SK-N-MC (cell line): ENCODE measurements around the gene ZFP91.

Source experiments
- DNase-seq: peaks from one replicate; pipeline ENCODE4 v3.0.0-alpha.2; 2011; ENCODE audit warnings: low read depth, low spot score
- H3K27ac ChIP-seq: fragments of 200-600 bp; sonication (generic); 2 replicates; pipeline ENCODE4 v1.5.1; 2016; ENCODE audit warnings: mixed run types
- H3K36me3 ChIP-seq: fragments of 200-600 bp; sonication (generic); 2 replicates; pipeline ENCODE4 v1.6.1; 2017; ENCODE audit warnings: antibody characterized with exemption, low read length, mixed read lengths; ENCODE audit not compliant: insufficient read depth
- H3K4me3 ChIP-seq: fragments of 200-600 bp; sonication (generic); 2 replicates; pipeline ENCODE4 v1.5.1; 2016
- H3K9ac ChIP-seq: fragments of 200-600 bp; sonication (generic); 2 replicates; pipeline ENCODE4 v1.8.0; 2017; ENCODE audit warnings: mixed run types, mixed read lengths; ENCODE audit not compliant: insufficient read length
- H3K9me3 ChIP-seq: fragments of 200-600 bp; sonication (generic); 2 replicates; pipeline ENCODE4 v1.6.1; 2017; ENCODE audit warnings: low read depth, mild to moderate bottlenecking, antibody characterized with exemption, low read length, moderate library complexity, mixed read lengths
- EZH2 ChIP-seq: fragments of 200-600 bp; sonication (generic); IDR thresholded peaks from one replicate; pipeline ENCODE4 v1.6.1; 2017; ENCODE audit warnings: antibody characterized with exemption
- FOXP2 ChIP-seq: optimal IDR thresholded peaks from 2 replicates; pipeline ENCODE3; 2011; ENCODE audit warnings: mild to moderate bottlenecking, moderate library complexity; ENCODE audit not compliant: insufficient read depth; ENCODE audit errors: extremely low read length, control extremely low read depth
- POLR2AphosphoS5 ChIP-seq: IDR thresholded peaks from 2 replicates; pipeline ENCODE4 v1.6.1; 2012; ENCODE audit warnings: mild to moderate bottlenecking, low read depth, low read length, borderline replicate concordance

ZFP91 gene

DNA sequence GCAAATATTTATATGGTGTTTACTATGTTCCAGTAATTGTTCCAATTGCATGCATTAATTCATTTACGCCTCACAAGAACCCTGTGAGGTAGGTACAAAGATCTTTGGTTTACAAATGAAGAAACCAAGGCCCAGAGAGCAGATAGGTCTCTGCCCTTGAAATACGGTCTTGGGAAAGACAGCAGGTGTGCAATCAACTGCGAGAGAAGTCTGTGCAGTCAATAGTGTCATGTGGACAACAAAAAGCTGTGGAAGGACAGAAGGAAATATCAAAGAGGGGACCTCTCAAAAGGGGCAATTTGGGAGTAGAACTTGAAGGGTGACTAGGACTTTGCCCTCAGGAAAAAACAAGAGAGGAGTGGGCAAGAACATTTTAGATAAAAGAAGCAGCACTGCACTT lies 52.5 kb downstream of the ZFP91 start:
- no peak for DNase-seq
- no peak overlapping the region for H3K4me3 ChIP-seq
- H3K27ac ChIP-seq, result no peak overlapping the region
- TF ChIP-seq POLR2AphosphoS5 (no peak), EZH2 (no peak), FOXP2 (no peak)
- H3K36me3 ChIP-seq, result no peaks in the 10 kb centered on the region
- no peaks in the 10 kb centered on the region for H3K9me3 ChIP-seq
- no peak overlapping the region for H3K9ac ChIP-seq

DNA sequence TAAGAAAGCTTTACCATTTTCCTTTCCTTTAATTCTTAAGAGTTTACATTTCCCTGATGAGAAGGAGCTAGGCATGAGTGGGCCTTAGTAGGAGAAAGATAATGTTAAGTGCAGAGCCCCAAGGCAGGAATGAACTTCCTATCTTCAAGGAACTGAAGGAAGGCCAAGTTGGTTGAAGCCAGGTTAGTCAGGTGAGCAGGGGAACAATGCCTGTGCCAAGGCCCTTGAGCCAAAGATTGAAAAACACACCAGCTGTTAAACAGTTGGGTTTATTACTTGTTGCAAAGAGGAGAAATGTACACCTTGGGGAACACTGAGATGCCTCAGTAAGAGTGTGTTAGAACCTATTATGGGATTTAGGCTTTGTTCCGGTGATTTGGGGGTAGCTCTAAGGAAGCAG lies 53.6 kb downstream of the ZFP91 start:
- no peak for DNase-seq
- Histone ChIP-seq H3K4me3 (no peak overlapping the region), H3K9ac (no peak overlapping the region), H3K9me3 (no peaks in the 10 kb centered on the region), H3K36me3 (no peaks in the 10 kb centered on the region), H3K27ac (no peak overlapping the region)
- TF ChIP-seq FOXP2 (no peak), EZH2 (no peak), POLR2AphosphoS5 (no peak)

DNA sequence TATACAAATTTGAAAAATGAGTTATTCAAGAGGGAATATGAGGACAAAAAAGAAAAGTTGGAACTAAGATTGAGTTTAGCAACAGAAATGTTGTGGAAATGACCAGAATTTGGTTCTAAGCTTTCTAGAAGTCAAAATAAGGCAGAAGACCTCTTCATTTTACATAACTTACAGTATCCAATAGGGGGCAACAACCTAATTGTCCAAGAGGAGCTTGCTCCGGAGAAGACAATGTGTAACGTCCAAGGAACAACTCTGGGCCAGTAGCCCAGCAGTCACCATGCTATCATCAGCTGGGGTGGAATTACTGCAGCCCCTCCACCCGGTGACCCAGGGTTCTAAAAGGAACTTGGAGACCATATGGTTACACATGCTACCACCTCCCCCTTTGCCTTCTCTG lies 57.7 kb downstream of the ZFP91 start:
- TF ChIP-seq EZH2 (no peak), POLR2AphosphoS5 (no peak), FOXP2 (no peak)
- H3K36me3 ChIP-seq, result no peaks in the 10 kb centered on the region
- no peak for DNase-seq
- H3K9me3 ChIP-seq, result no peaks in the 10 kb centered on the region
- no peak overlapping the region for H3K9ac ChIP-seq
- no peak overlapping the region for H3K27ac ChIP-seq
- H3K4me3 ChIP-seq, result no peak overlapping the region

DNA sequence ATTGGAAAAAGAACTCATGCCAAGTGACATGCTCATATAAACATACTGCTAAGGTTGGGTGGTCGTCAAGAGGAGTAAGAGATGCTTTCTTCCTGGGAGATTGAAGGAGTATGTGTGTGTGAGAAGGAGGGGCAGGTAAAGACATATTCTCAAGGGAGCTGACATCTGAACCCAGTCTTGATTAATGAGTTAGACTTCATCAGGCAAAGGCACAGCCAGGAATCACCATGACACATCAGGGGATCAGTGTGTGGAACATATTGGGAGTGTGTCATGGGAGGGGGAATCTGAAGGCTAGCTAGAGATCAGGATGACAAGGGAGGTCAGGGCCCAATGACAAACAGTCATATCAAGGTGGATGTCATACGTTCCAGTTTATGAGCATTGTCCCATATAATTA lies 58.5 kb downstream of the ZFP91 start:
- Histone ChIP-seq H3K9me3 (no peaks in the 10 kb centered on the region), H3K36me3 (no peaks in the 10 kb centered on the region), H3K9ac (no peak overlapping the region), H3K27ac (no peak overlapping the region), H3K4me3 (no peak overlapping the region)
- TF ChIP-seq FOXP2 (no peak), EZH2 (no peak), POLR2AphosphoS5 (no peak)
- no peak for DNase-seq

DNA sequence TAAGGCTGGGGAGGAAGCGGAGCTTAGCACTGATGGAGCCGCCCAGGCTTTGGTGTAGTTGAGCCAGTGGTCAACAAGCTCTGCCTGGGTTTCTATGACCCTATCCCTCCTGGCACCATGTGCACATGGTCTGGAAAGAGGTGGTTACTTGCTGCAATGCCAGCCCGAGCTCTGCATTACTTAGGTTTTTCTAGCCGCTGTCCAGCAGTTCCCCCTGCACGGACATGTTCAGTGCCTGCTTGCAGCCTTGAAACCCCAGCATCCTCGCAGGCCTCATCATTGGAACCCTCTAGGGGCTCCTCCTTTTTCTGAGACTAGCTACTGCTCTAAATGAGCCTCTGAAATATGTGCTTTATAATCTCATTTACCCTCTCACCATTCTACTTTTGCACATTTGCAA lies 60.2 kb downstream of the ZFP91 start:
- TF ChIP-seq EZH2 (no peak), FOXP2 (no peak), POLR2AphosphoS5 (no peak)
- no peak overlapping the region for H3K4me3 ChIP-seq
- DNase-seq, result no peak
- no peak overlapping the region for H3K27ac ChIP-seq
- H3K36me3 ChIP-seq, result no peaks in the 10 kb centered on the region
- no peaks in the 10 kb centered on the region for H3K9me3 ChIP-seq
- no peak overlapping the region for H3K9ac ChIP-seq

DNA sequence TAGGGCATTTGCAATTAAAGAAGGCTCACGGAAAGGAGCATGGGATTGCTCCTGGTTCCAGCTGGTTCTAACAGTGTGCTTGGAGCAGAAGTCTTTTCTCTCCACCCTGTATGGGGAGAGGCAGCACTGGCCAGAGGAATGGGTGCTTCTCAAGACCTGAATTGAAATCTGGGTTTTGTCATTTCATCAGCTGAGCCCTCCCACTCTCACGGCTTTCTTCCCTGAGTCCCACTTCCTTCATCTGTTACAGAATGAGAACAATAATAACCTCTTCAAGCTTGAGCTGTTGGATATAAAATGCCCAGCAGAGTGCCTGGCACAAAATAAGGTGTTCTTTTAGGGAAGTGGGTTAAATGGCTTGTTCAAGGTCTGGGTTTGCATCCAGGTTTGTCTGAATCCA lies 60.8 kb downstream of the ZFP91 start:
- no peaks in the 10 kb centered on the region for H3K36me3 ChIP-seq
- no peaks in the 10 kb centered on the region for H3K9me3 ChIP-seq
- no peak for TF ChIP-seq EZH2
- TF ChIP-seq POLR2AphosphoS5, result no peak
- no peak for TF ChIP-seq FOXP2
- no peak overlapping the region for H3K4me3 ChIP-seq
- H3K27ac ChIP-seq, result no peak overlapping the region
- no peak for DNase-seq
- H3K9ac ChIP-seq, result no peak overlapping the region

DNA sequence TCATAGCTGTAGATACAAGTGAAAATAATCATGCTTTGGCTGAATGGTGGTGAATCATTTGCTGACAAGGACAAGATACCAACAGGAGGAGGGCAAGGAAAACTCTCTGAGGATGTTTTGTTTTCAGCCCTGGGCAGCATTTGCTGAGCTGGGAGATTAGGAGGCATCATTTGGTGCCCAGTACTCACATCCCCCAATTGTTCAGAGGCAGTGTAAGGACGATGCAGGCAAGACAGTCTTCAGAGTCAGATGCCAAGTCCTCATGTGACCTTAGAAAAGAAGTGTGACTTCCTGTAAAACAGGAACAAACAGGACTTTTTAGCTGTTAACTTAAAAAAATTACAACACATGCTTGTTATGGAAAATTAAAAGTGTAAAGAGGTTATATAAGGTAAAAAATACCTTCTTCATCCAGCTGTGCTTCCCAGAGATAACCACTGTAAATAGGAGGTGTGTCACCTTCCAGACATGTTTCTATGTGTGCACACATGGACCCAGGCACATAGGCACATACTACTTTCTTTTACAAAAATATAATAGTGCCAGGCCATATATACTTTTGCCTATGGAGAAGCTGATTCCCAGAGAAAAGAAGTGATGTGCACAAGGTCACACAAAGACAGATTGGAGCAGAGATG lies 61.6 kb downstream of the ZFP91 start:
- DNase-seq, result no peak
- H3K36me3 ChIP-seq, result no peaks in the 10 kb centered on the region
- no peak overlapping the region for H3K4me3 ChIP-seq
- TF ChIP-seq EZH2, result no peak
- TF ChIP-seq FOXP2, result no peak
- TF ChIP-seq POLR2AphosphoS5, result no peak
- no peaks in the 10 kb centered on the region for H3K9me3 ChIP-seq
- no peak overlapping the region for H3K27ac ChIP-seq
- H3K9ac ChIP-seq, result no peak overlapping the region

DNA sequence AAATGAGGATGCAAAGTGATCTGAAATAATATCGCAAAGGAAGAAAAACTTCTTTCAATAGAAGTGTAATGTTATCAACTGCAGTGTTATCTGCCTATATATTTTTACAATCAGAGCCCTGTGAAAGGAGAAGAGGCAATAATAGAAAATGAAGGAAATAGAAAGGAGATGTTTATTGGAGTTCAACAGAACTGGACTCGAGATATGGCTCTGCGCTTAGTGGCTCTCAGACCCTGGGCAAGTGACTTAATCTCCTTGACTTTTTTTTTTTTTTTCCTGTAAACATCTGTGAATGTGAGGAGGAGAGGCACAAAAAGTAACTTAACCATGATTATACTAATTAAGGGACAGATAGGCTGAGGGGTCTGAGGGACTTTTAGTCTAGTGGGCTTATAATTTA lies 62.5 kb downstream of the ZFP91 start:
- DNase-seq, result no peak
- no peak for TF ChIP-seq POLR2AphosphoS5
- TF ChIP-seq EZH2, result no peak
- no peak for TF ChIP-seq FOXP2
- no peak overlapping the region for H3K4me3 ChIP-seq
- H3K27ac ChIP-seq, result no peak overlapping the region
- H3K9me3 ChIP-seq, result no peaks in the 10 kb centered on the region; the same call in 1 of the 2 replicates
- H3K36me3 ChIP-seq, result no peaks in the 10 kb centered on the region
- no peak overlapping the region for H3K9ac ChIP-seq
